Progenitor cell of endocrine pancreas (in vitro differentiated cells): ENCODE results near the gene NDUFA1. TPM values are rescaled to one million over a fixed set of nuclear protein-coding genes. Genes with fewer than 3 reads are reported as not detected.
"Not testable (repeated sequence)": the region's sequence is repeated elsewhere in the genome, so short reads cannot be mapped to it uniquely, and the experiment has no call there.

Experiments
- DNase-seq: peaks from one replicate; pipeline ENCODE4 v3.0.0; 2021; ENCODE audit warnings: low spot score; ENCODE audit not compliant: unreplicated experiment
- H3K27ac Mint-ChIP-seq: 2 replicates; pipeline ENCODE4 v1.8.0; 2021; ENCODE audit warnings: mild to moderate bottlenecking, moderate library complexity, mixed read lengths
- H3K27me3 Mint-ChIP-seq: 2 replicates; pipeline ENCODE4 v1.8.0; 2021; ENCODE audit warnings: mixed read lengths
- H3K36me3 Mint-ChIP-seq: 2 replicates; pipeline ENCODE4 v1.8.0; 2022; ENCODE audit warnings: mixed read lengths; ENCODE audit not compliant: insufficient read depth
- H3K4me1 Mint-ChIP-seq: 2 replicates; pipeline ENCODE4 v1.8.0; 2021; ENCODE audit warnings: low read depth, mixed read lengths
- H3K4me3 Mint-ChIP-seq: 2 replicates; pipeline ENCODE4 v1.8.0; 2021; ENCODE audit warnings: low read depth, mild to moderate bottlenecking, moderate library complexity, mixed read lengths
- H3K9me3 Mint-ChIP-seq: 2 replicates; pipeline ENCODE4 v1.8.0; 2021; ENCODE audit warnings: low read depth, mixed read lengths
- CTCF ChIP-seq: fragments of 200-600 bp; sonication (generic); IDR thresholded peaks from one replicate; pipeline ENCODE4 v1.5.0; 2021; ENCODE audit warnings: antibody characterized with exemption, mild to moderate bottlenecking; ENCODE audit not compliant: unreplicated experiment
- total RNA-seq: library from RNA; stranded (reverse); gene quantifications from 2 replicates; pipeline ENCODE4 v1.2.1, GENCODE V29; 2021

Gene NDUFA1
- total RNA-seq, 1 donor from 2014 or later = 61.8 TPM

GRCh38 chrX:119919835-119920585, 48.4 kb downstream of the NDUFA1 start:
- no peaks in the 10 kb centered on the region for H3K27me3 Mint-ChIP-seq
- no peaks in the 10 kb centered on the region for H3K4me1 Mint-ChIP-seq
- H3K4me3 Mint-ChIP-seq = no peak overlapping the region
- H3K36me3 Mint-ChIP-seq = peaks cover 4% of the 10 kb centered on the region
- TF ChIP-seq CTCF = no peak
- H3K27ac Mint-ChIP-seq = no peak overlapping the region
- DNase-seq = no peak
- H3K9me3 Mint-ChIP-seq = peaks cover 12% of the 10 kb centered on the region

- not testable (repeated sequence) for H3K36me3 Mint-ChIP-seq, H3K27ac Mint-ChIP-seq, H3K4me3 Mint-ChIP-seq, H3K27me3 Mint-ChIP-seq, H3K4me1 Mint-ChIP-seq, DNase-seq
- peaks cover 12% of the 10 kb centered on the region for H3K9me3 Mint-ChIP-seq
These were observed 50.8 kb downstream of the NDUFA1 start for GRCh38 chrX:119922391-119922790.

Other genes starting within 250 kb of the NDUFA1 start
- 37.1 and 40.2 TPM in 2 replicates for gene SEPTIN6, start 178.7 kb upstream of the NDUFA1 start, total RNA-seq
- 0.69 and 0.91 TPM in 2 replicates for gene SOWAHD, start 113.2 kb upstream of the NDUFA1 start, total RNA-seq
- gene RPL39, start 80.2 kb upstream of the NDUFA1 start, total RNA-seq = 2,140 and 2,224 TPM in 2 replicates
- 30.2 TPM in 2 replicates for gene UPF3B, start 18.9 kb upstream of the NDUFA1 start, total RNA-seq
- gene RNF113A, start 99 bp upstream of the NDUFA1 start, total RNA-seq = 11.3 and 11.8 TPM in 2 replicates
- not detected in 2 replicates for gene AKAP14, start 24.1 kb downstream of the NDUFA1 start, total RNA-seq
- gene NKAP, start 71.9 kb downstream of the NDUFA1 start, total RNA-seq = 8.3 and 9.1 TPM in 2 replicates
- not detected in 2 replicates for gene RHOXF2B, start 205.9 kb downstream of the NDUFA1 start, total RNA-seq
- 0.55 and 1.4 TPM in 2 replicates for gene RHOXF1, start 244.1 kb downstream of the NDUFA1 start, total RNA-seq